ENCODE measurements around the gene MDP1. TPM values are rescaled to one million over a fixed set of nuclear protein-coding genes. Genes with fewer than 3 reads are reported as not detected.

The MDP1 gene
- total and polyA plus RNA-seq, 8 donors = 9.8 to 19.4 (median 12.4) TPM

DNA sequence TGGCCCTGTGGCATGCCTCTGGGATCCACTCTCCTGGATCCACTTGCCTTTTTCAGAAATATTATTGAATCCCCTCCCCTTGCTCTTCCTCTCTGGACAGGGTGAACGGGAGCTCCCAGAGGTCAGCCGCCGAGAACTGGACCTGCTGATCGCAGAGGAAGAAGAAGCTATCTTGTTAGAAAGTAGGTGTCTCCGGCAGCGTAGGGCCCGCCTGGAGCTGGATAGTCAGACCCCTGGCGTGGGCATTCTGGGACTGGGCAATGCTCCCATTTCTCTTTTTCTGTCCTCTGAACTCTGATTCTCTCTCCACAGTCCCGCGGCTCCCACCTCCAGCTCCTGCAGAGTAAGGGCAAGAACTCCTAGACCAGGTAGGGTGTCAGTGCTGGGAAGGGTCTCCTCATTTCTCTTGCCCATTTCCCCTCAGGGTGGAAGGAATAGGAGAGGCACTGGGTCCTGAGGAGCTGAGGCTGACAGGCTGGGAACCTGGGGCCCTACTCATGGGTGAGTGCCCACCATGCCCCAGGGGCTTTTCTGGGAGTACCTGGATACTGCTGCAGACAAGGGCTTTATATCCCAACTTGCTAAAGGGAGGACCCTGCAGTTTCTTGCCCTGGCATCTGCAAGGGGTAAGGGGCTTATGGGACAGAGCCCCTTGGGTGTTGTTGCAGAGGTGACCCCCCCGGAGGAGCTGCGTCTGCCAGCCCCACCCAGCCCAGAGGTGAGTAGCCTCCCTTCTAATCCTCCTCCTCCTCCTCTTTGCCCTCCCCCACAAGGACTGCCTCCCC, 38.6 kb downstream of the MDP1 start:
- Histone ChIP-seq H3K36me3 (peaks cover 0 to 100% of the 10 kb centered on the region in 2 donors), H3K9me3 (no peaks in the 10 kb centered on the region), H3K4me1 (no peaks in the 10 kb centered on the region), H3K27ac (no peak overlapping the region), H3K27me3 (no peaks in the 10 kb centered on the region), H3K4me3 (no peak overlapping the region)
- TF ChIP-seq, protein P1, sequence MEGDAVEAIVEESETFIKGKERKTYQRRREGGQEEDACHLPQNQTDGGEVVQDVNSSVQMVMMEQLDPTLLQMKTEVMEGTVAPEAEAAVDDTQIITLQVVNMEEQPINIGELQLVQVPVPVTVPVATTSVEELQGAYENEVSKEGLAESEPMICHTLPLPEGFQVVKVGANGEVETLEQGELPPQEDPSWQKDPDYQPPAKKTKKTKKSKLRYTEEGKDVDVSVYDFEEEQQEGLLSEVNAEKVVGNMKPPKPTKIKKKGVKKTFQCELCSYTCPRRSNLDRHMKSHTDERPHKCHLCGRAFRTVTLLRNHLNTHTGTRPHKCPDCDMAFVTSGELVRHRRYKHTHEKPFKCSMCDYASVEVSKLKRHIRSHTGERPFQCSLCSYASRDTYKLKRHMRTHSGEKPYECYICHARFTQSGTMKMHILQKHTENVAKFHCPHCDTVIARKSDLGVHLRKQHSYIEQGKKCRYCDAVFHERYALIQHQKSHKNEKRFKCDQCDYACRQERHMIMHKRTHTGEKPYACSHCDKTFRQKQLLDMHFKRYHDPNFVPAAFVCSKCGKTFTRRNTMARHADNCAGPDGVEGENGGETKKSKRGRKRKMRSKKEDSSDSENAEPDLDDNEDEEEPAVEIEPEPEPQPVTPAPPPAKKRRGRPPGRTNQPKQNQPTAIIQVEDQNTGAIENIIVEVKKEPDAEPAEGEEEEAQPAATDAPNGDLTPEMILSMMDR (IDR thresholded peaks at IDR 0.05) = no peak
- ATAC-seq (no peak), DNase-seq (no peak)
- intact Hi-C loops (cut with DNase I) = no loop called here

DNA sequence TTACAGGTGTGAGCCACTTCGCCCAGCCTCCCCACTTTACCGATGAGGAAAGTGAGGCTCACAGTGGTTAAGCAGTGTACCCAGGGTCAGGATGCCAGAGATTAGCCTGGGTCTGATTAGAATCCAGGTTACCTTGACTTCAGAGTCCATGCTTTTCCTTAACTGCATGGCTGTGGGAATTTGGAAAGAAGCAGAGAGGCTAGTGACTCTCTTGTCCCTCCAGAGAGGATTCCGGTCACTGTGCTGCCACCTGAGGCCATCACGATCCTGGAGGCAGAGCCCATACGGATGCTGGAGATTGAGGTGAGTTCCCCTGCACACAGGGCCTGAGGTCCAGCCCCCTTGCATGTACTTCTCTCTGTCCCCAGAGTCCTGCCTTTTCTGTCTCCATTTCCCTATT, 39.3 kb downstream of the MDP1 start:
- Histone ChIP-seq H3K27me3 (no peaks in the 10 kb centered on the region), H3K4me3 (no peak overlapping the region), H3K27ac (no peak overlapping the region), H3K36me3 (peaks cover 0 to 96% of the 10 kb centered on the region in 2 donors), H3K4me1 (peaks cover 0 to 6% of the 10 kb centered on the region in 2 donors), H3K9me3 (no peaks in the 10 kb centered on the region)
- TF ChIP-seq, protein P1 (IDR thresholded peaks at IDR 0.05) = no peak
- intact Hi-C loops (cut with DNase I) = no loop called here
- DNase-seq = no peak
- ATAC-seq = no peak

DNA sequence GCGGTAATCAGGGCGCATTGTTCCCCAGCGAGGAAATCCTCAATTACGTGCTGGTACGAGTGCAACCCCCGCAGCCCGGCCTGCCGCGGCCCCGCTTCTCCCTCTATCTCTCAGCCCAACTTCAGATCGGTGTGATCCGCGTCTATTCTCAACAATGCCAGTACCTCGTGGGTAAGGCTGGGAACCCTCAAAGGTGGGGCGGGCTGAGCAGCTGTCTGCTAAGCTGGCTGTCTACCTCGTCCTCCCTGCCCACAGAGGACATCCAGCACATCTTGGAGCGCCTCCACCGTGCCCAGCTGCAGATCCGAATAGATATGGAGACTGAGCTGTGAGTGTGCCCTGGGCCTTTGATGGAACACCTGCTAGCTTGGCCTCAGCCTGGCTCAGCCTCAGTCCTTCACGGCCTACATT, 43.0 kb downstream of the MDP1 start:
- Histone ChIP-seq H3K27ac (no peak overlapping the region), H3K36me3 (peaks cover 0 to 87% of the 10 kb centered on the region in 2 donors), H3K9me3 (no peaks in the 10 kb centered on the region), H3K4me1 (peaks cover 0 to 20% of the 10 kb centered on the region in 2 donors), H3K27me3 (no peaks in the 10 kb centered on the region), H3K4me3 (peak overlapping the region; percentile 16 to 34)
- TF ChIP-seq, protein P1 (IDR thresholded peaks at IDR 0.05) = no peak
- peak in 1 of 4 donors; percentile 73 for DNase-seq
- intact Hi-C loops (cut with DNase I) = no loop called here
- ATAC-seq = no peak

DNA sequence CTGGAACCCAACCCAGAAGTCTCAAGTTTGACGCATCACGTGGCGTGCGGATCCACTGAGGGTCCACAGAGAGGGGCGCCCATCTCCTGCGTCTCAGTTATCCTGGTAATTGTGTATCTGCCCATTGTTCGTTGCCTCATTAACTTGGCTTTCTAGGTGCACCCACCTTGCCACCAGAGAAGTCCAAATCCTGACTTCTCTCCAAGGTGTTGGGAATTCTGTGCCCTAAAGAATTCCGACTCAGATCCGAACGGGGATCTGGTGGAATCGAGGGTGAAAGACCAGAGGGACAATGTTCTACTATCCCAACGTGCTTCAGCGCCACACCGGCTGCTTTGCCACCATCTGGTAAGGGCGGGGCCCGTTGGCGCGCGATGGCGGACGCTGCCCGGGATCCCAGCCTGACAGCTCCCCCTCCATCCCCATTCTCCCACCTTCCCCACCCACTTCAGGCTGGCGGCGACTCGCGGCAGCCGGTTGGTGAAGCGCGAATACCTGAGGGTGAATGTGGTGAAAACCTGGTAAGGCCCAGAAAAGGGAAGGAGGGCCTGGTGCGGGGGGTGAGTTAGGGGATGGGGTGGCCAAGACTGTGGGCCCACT, 43.5 kb downstream of the MDP1 start:
- intact Hi-C loops (cut with DNase I) = no loop called here
- ATAC-seq (peak; percentile 14), DNase-seq (peak in 1 of 4 donors; percentile 78)
- Histone ChIP-seq H3K4me1 (peaks cover 0 to 23% of the 10 kb centered on the region in 2 donors), H3K4me3 (peak overlapping the region; percentile 16 to 34), H3K27ac (no peak overlapping the region), H3K27me3 (no peaks in the 10 kb centered on the region), H3K36me3 (peaks cover 0 to 87% of the 10 kb centered on the region in 2 donors), H3K9me3 (no peaks in the 10 kb centered on the region)
- TF ChIP-seq, protein P1 (IDR thresholded peaks at IDR 0.05) = no peak
